HCT116 (cell line): ENCODE results near the gene ARHGAP19.

Source experiments
- POLR2A ChIP-seq: IDR thresholded peaks from 2 replicates; pipeline ENCODE4 v1.7.0; 2011; ENCODE audit warnings: borderline replicate concordance; ENCODE audit not compliant: insufficient read depth, insufficient read length; ENCODE audit errors: extremely low read depth
- POLR2AphosphoS5 ChIP-seq: IDR thresholded peaks from 2 replicates; pipeline ENCODE4 v1.6.1; 2011; ENCODE audit warnings: mild to moderate bottlenecking, low read depth, low read length, moderate library complexity
- SIN3A ChIP-seq: IDR thresholded peaks from 2 replicates; pipeline ENCODE4 v1.6.1; 2012; ENCODE audit warnings: low read depth
- SP1 ChIP-seq: IDR thresholded peaks from 2 replicates; pipeline ENCODE4 v1.6.1; 2012; ENCODE audit warnings: low read depth
- ZNF274 ChIP-seq: fragments of 200-500 bp; sonication (Bioruptor generic); IDR thresholded peaks from 2 replicates; pipeline ENCODE4 v1.6.1; 2014; ENCODE audit warnings: mild to moderate bottlenecking, low read depth, low read length, inconsistent platforms
- TF ChIP-seq, protein P1 (sequence below), 3 experiments: fragments of 200-600 bp in 1 of 3; sonication (generic) in 1 of 3; IDR thresholded peaks in 2 of 3; conservative IDR thresholded peaks in 1 of 3; 2 replicates each; pipeline ENCODE4 v1.5.1; 2012 to 2017; ENCODE audit warnings: low read depth in 2 of 3, low read length in 2 of 3, antibody characterized with exemption in 1 of 3, borderline replicate concordance in 1 of 3, control low read depth in 1 of 3, mild to moderate bottlenecking in 1 of 3, mixed read lengths in 1 of 3, mixed run types in 1 of 3, moderate library complexity in 1 of 3; ENCODE audit not compliant: insufficient read depth in 1 of 3
- TF ChIP-seq, protein P2 (sequence below): IDR thresholded peaks from 2 replicates; pipeline ENCODE4 v1.6.1; 2012
- TF ChIP-seq, protein P3 (sequence below): IDR thresholded peaks from 2 replicates; pipeline ENCODE4 v1.6.1; 2012; ENCODE audit warnings: low read depth

DNA sequence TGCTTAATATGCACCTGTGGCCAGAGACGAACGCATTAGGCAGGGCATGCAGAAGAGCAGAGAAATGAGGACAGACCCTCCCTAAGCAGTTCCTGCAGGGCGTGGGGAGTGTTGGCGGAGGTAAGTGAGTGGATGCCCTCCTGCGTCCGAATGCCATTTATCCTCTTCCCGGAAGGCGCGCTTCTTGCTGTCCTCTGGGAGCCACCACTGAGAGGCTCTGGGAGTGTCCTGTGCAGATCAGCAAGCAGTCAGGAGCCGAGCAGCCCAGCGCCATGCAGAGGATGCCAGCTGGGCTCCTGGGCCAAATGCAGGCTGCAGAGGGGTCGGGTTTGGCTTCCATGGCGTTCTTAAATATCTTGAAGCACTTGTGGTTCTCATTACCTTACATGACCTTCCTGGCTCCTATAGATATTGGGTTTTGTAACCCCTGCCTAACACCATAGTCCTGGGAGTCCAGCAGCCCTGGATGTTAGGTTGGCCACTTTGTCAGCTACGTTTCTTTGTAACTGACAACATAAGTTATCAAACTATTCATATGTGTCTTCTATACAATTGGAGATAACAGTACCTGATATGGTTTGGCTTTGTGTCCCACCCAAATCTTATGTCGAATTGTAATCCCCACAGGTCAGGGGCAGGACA lies 76.7 kb downstream of the ARHGAP19 start:
- TF ChIP-seq, protein P1, sequence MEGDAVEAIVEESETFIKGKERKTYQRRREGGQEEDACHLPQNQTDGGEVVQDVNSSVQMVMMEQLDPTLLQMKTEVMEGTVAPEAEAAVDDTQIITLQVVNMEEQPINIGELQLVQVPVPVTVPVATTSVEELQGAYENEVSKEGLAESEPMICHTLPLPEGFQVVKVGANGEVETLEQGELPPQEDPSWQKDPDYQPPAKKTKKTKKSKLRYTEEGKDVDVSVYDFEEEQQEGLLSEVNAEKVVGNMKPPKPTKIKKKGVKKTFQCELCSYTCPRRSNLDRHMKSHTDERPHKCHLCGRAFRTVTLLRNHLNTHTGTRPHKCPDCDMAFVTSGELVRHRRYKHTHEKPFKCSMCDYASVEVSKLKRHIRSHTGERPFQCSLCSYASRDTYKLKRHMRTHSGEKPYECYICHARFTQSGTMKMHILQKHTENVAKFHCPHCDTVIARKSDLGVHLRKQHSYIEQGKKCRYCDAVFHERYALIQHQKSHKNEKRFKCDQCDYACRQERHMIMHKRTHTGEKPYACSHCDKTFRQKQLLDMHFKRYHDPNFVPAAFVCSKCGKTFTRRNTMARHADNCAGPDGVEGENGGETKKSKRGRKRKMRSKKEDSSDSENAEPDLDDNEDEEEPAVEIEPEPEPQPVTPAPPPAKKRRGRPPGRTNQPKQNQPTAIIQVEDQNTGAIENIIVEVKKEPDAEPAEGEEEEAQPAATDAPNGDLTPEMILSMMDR (IDR thresholded peaks at IDR 0.05 in 2 of 3, conservative IDR thresholded peaks at IDR 0.05 in 1 of 3; ENCODE audit: borderline replicate concordance in 1 of 3, insufficient read depth in 1 of 3, low read depth in 2 of 3, low read length in 2 of 3), result no peak
- no peak for TF ChIP-seq POLR2A
- TF ChIP-seq SP1, result no peak
- no peak for TF ChIP-seq POLR2AphosphoS5
- TF ChIP-seq SIN3A, result no peak
- TF ChIP-seq ZNF274, result no peak
- TF ChIP-seq, protein P2, sequence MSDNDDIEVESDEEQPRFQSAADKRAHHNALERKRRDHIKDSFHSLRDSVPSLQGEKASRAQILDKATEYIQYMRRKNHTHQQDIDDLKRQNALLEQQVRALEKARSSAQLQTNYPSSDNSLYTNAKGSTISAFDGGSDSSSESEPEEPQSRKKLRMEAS, result no peak
- TF ChIP-seq, protein P3, sequence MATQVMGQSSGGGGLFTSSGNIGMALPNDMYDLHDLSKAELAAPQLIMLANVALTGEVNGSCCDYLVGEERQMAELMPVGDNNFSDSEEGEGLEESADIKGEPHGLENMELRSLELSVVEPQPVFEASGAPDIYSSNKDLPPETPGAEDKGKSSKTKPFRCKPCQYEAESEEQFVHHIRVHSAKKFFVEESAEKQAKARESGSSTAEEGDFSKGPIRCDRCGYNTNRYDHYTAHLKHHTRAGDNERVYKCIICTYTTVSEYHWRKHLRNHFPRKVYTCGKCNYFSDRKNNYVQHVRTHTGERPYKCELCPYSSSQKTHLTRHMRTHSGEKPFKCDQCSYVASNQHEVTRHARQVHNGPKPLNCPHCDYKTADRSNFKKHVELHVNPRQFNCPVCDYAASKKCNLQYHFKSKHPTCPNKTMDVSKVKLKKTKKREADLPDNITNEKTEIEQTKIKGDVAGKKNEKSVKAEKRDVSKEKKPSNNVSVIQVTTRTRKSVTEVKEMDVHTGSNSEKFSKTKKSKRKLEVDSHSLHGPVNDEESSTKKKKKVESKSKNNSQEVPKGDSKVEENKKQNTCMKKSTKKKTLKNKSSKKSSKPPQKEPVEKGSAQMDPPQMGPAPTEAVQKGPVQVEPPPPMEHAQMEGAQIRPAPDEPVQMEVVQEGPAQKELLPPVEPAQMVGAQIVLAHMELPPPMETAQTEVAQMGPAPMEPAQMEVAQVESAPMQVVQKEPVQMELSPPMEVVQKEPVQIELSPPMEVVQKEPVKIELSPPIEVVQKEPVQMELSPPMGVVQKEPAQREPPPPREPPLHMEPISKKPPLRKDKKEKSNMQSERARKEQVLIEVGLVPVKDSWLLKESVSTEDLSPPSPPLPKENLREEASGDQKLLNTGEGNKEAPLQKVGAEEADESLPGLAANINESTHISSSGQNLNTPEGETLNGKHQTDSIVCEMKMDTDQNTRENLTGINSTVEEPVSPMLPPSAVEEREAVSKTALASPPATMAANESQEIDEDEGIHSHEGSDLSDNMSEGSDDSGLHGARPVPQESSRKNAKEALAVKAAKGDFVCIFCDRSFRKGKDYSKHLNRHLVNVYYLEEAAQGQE, result no peak
